GM12801 (cell line): ENCODE measurements around the gene ZSCAN20.

Experiments
- CTCF ChIP-seq: IDR thresholded peaks from one replicate; pipeline ENCODE4 v1.5.1; 2011; ENCODE audit warnings: control low read depth; ENCODE audit not compliant: insufficient read length; ENCODE audit errors: extremely low read depth

The ZSCAN20 gene

DNA sequence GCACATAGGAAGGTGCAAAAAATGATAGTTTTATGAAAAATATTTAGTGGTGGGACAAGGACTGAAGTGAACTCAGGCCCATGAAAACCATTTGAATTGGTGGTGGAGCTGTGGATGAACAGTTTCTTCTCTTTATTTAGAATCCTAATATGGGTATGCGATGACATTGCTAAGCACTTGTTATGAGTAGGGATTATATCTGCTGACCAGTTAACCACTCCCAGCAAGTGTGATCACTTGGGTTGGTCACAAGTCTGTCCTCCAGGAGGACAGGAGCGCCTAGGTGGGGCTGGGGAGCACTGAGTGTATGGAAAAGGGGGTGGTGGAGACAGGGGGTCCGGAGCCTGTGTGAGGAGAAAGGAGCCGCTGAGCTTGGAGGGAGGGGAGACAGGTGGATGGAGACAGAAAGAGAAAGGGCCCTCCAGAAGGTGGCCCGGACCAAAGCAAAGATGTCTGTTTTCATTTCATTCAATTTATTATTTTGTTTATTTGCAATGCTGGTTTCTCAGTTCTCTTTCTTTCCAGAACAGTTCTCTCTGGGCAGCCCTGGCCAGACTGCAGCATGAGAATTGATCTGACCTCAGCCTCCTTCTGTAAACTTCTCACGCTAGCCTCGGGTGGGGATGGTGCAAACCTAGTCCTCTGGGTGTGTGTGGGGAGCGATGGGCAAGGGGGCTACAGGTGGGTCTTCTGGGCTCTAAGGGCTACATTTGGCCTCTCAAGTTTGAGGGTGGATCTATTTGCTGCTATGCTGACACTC, 9.9 kb upstream of the ZSCAN20 start:
- TF ChIP-seq CTCF = no peak

DNA sequence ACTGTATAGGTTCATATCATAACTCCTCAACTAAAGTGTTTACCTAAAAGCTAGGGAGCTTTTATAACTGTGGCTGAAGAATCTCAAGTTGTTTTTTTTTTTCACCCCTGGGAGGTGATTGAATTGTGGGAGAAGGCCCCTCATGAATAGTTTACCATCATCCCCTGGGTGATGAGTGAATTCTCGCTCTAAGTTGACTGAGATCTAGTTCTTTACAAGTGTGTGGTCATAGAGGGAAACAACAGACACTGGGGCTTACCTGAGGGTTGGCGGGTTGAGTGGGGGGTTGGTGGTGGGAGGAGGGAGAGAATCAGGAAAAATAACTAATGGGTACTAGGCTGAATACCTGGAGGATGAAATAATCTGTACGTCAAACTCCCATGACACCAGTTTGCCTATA, 7.9 kb upstream of the ZSCAN20 start:
- TF ChIP-seq CTCF = no peak

- no peak for TF ChIP-seq CTCF
Observed at GRCh38 chr1:33465316-33465715, 7.1 kb upstream of the ZSCAN20 start.

DNA sequence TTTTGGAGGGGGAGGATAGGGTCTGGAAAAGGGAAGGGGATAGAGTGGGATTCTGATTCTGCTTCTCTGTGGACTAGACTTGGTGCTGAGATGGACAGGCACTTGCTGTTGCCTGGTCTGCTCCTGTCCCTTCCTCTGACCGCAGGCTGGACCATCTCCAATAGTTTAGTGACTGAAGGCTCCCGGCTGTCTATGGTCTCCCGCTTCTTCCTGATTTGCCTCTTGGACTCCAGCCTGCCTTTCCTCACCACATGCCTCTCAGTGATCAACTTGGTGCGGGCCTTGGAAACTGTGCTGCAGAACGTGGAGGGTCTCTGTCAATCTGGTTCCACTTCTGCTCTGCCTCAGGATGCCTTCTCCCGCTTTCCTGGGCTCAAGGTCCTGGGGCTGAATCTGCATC, 6.3 kb upstream of the ZSCAN20 start:
- no peak for TF ChIP-seq CTCF

- no peak for TF ChIP-seq CTCF
Observed at GRCh38 chr1:33468011-33468410, 4.4 kb upstream of the ZSCAN20 start.

- no peak for TF ChIP-seq CTCF
Observed at GRCh38 chr1:33468531-33468930, 3.9 kb upstream of the ZSCAN20 start.

GRCh38 chr1:33468967-33469366, 3.5 kb upstream of the ZSCAN20 start:
- no peak for TF ChIP-seq CTCF
